ENCODE measurements around the gene SH3BP5L. TPM values are rescaled to one million over a fixed set of nuclear protein-coding genes. Genes with fewer than 3 reads are reported as not detected.

The SH3BP5L gene
- total and polyA plus RNA-seq, 10 of the 15 experiments (the other 5 are each of a cell fraction or from before 2014, with no cell fraction given), result 1.1 to 22.8 (median 10.9) TPM

DNA sequence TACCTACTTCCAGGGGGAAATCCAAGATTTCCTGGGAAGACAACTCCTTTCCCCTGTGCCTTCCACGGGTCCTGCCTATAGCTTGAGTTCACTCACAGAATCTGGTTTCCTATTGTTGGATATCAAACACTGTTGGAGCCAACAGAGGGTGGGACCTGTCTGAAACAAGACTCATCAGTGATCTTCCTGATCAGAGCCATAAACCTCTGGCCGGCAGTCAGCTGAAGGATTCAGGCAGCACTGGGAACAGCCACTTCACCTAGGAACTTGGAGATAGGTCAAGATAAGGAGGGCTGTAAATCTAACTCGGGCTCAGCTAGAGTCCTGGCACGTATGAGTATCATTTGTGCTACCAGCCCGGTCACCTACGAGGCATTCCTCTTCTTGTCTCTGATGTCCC lies 23.3 kb downstream of the SH3BP5L start:
- ChIA-PET POLR2A (no interaction called here), SMC1A (ENCODE audit: uncharacterized antibody, unreplicated experiment) (interaction anchor here (1.0 kb wide), 1 partner anchor 16 kb away, joined by 3 read pairs; no protein-coding TSS in a partner anchor), CTCF (interaction anchor here (0.5 to 1.0 kb wide), 2 partner anchors 99 to 106 kb away, joined by 3 read pairs; no protein-coding TSS in a partner anchor), RAD21 (ENCODE audit: unreplicated experiment) (no interaction called here)
- in situ Hi-C loops (cut with MboI), result no loop called here
- H3K9ac ChIP-seq (ENCODE audit: control insufficient read depth, insufficient read depth, low read length), result no peak overlapping the region
- ATAC-seq (no peak), FAIRE-seq (no peak), DNase-seq (ENCODE audit: low read depth, low spot score) (no peak)
- H3K4me2 ChIP-seq (ENCODE audit: control insufficient read depth, insufficient read depth), result no peak overlapping the region
- peaks cover 4% of the 10 kb centered on the region; the same call in 2 of the 3 replicates for H3K9me3 ChIP-seq (replicated peaks; ENCODE audit: control insufficient read depth, insufficient read depth, low read length)
- intact Hi-C loops (cut with micrococcal nuclease; ENCODE audit: unreplicated experiment), result loop anchor here (5.0 kb wide), 1 partner anchor 150 kb away; no protein-coding TSS in a partner anchor
- H3K36me3 ChIP-seq (ENCODE audit: control insufficient read depth in 2 of 2, insufficient read depth in 2 of 2, low read length in 1 of 2), result no peaks in the 10 kb centered on the region
- no TSS peak for BruUV-seq (replicated peaks)
- H4K20me1 ChIP-seq (ENCODE audit: control insufficient read depth, insufficient read depth), result no peaks in the 10 kb centered on the region
- H3K4me1 ChIP-seq (ENCODE audit: control insufficient read depth, insufficient read depth, low read length), result peaks cover 26% of the 10 kb centered on the region
- H3K27ac ChIP-seq (ENCODE audit: control insufficient read depth, insufficient read depth), result no peak overlapping the region
- H3K79me2 ChIP-seq (ENCODE audit: control insufficient read depth, insufficient read depth, low read length), result no peaks in the 10 kb centered on the region
- no peak overlapping the region for H3K4me3 ChIP-seq
- H3K27me3 ChIP-seq (replicated peaks in 1 of 2; ENCODE audit: control insufficient read depth in 2 of 2, insufficient read depth in 2 of 2, low read length in 1 of 2), result no peaks in the 10 kb centered on the region
- TF ChIP-seq BACH1 (IDR thresholded peaks at IDR 0.05; ENCODE audit: borderline replicate concordance) (no peak), TCF3 (IDR thresholded peaks at IDR 0.05; ENCODE audit: borderline replicate concordance, insufficient read depth, low read depth, low read length) (no peak), CREM (IDR thresholded peaks at IDR 0.05; ENCODE audit: low read depth) (no peak), TARDBP (IDR thresholded peaks at IDR 0.05; ENCODE audit: borderline replicate concordance) (no peak), RAD51 (IDR thresholded peaks at IDR 0.05) (no peak), SMAD5 (IDR thresholded peaks at IDR 0.05; ENCODE audit: low read depth) (no peak), SMAD1 (IDR thresholded peaks at IDR 0.05; ENCODE audit: low read depth, partially characterized antibody) (no peak), SIX5 (IDR thresholded peaks at IDR 0.05; ENCODE audit: low read depth, low read length, severe bottlenecking) (no peak), ZNF24 (IDR thresholded peaks at IDR 0.05) (no peak), GABPA (IDR thresholded peaks at IDR 0.05; ENCODE audit: low read depth) (no peak)
- TF ChIP-seq, protein P1, sequence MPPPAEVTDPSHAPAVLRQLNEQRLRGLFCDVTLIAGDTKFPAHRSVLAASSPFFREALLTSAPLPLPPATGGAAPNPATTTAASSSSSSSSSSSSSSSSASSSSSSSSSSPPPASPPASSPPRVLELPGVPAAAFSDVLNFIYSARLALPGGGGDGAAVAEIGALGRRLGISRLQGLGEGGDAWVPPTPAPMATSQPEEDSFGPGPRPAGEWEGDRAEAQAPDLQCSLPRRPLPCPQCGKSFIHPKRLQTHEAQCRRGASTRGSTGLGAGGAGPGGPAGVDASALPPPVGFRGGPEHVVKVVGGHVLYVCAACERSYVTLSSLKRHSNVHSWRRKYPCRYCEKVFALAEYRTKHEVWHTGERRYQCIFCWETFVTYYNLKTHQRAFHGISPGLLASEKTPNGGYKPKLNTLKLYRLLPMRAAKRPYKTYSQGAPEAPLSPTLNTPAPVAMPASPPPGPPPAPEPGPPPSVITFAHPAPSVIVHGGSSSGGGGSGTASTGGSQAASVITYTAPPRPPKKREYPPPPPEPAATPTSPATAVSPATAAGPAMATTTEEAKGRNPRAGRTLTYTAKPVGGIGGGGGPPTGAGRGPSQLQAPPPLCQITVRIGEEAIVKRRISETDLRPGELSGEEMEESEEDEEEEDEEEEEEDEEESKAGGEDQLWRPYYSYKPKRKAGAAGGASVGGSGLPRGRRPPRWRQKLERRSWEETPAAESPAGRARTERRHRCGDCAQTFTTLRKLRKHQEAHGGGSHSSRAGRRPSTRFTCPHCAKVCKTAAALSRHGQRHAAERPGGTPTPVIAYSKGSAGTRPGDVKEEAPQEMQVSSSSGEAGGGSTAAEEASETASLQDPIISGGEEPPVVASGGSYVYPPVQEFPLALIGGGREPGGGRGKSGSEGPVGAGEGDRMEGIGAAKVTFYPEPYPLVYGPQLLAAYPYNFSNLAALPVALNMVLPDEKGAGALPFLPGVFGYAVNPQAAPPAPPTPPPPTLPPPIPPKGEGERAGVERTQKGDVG (CRISPR knock-in tag; IDR thresholded peaks at IDR 0.05), result no peak
- TF ChIP-seq, protein P2, sequence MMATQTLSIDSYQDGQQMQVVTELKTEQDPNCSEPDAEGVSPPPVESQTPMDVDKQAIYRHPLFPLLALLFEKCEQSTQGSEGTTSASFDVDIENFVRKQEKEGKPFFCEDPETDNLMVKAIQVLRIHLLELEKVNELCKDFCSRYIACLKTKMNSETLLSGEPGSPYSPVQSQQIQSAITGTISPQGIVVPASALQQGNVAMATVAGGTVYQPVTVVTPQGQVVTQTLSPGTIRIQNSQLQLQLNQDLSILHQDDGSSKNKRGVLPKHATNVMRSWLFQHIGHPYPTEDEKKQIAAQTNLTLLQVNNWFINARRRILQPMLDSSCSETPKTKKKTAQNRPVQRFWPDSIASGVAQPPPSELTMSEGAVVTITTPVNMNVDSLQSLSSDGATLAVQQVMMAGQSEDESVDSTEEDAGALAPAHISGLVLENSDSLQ (IDR thresholded peaks at IDR 0.05), result no peak
- TF ChIP-seq, protein P3, sequence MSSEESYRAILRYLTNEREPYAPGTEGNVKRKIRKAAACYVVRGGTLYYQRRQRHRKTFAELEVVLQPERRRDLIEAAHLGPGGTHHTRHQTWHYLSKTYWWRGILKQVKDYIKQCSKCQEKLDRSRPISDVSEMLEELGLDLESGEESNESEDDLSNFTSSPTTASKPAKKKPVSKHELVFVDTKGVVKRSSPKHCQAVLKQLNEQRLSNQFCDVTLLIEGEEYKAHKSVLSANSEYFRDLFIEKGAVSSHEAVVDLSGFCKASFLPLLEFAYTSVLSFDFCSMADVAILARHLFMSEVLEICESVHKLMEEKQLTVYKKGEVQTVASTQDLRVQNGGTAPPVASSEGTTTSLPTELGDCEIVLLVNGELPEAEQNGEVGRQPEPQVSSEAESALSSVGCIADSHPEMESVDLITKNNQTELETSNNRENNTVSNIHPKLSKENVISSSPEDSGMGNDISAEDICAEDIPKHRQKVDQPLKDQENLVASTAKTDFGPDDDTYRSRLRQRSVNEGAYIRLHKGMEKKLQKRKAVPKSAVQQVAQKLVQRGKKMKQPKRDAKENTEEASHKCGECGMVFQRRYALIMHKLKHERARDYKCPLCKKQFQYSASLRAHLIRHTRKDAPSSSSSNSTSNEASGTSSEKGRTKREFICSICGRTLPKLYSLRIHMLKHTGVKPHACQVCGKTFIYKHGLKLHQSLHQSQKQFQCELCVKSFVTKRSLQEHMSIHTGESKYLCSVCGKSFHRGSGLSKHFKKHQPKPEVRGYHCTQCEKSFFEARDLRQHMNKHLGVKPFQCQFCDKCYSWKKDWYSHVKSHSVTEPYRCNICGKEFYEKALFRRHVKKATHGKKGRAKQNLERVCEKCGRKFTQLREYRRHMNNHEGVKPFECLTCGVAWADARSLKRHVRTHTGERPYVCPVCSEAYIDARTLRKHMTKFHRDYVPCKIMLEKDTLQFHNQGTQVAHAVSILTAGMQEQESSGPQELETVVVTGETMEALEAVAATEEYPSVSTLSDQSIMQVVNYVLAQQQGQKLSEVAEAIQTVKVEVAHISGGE (CRISPR knock-in tag; IDR thresholded peaks at IDR 0.05), result no peak
- TF ChIP-seq, protein P4, sequence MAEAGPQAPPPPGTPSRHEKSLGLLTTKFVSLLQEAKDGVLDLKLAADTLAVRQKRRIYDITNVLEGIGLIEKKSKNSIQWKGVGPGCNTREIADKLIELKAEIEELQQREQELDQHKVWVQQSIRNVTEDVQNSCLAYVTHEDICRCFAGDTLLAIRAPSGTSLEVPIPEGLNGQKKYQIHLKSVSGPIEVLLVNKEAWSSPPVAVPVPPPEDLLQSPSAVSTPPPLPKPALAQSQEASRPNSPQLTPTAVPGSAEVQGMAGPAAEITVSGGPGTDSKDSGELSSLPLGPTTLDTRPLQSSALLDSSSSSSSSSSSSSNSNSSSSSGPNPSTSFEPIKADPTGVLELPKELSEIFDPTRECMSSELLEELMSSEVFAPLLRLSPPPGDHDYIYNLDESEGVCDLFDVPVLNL (IDR thresholded peaks at IDR 0.05; ENCODE audit: low read depth, low read length), result no peak
- no peak overlapping the region for H2AFZ ChIP-seq (ENCODE audit: control insufficient read depth, low read depth, low read length)
- WGBS (ENCODE audit: insufficient coverage, insufficient replicate concordance, low lambda C conversion rate, missing lambda C conversion rate), result 97% methylated on average over 6 of the region's 6 CpGs
